GM18951 (cell line): ENCODE results near the gene C1orf105.
"Not testable (repeated sequence)": the region's sequence is repeated elsewhere in the genome, so short reads cannot be mapped to it uniquely, and the experiment has no call there.

ENCODE experiments used
- POLR2A ChIP-seq: IDR thresholded peaks from 4 replicates; pipeline ENCODE4 v1.6.1; 2011; ENCODE audit warnings: mild to moderate bottlenecking; ENCODE audit not compliant: insufficient read length, insufficient read depth; ENCODE audit errors: extremely low read depth
- in situ Hi-C: fragments of 300-500 bp; cut with MboI; formaldehyde crosslinking; loops from one replicate; pipeline ENCODE4 v1.12.0; 2022; ENCODE audit warnings: low sequenced_read_pairs, mixed read lengths, inconsistent platforms; ENCODE audit not compliant: unreplicated experiment

C1orf105 gene

GRCh38 chr1:172420385-172420784 lies at the start of gene C1orf105:
TSS of gene C1orf105 (plus strand) at chr1:172420685. CDS start at chr1:172420886, 201 bp downstream.
- in situ Hi-C loops = loop anchor here (25.0 kb wide), 2 partner anchors 333 to 608 kb away; no protein-coding TSS in a partner anchor
- TF ChIP-seq POLR2A = no peak

- in situ Hi-C loops = not testable (repeated sequence)
Observed at GRCh38 chr1:172371646-172372045, 48.8 kb upstream of the C1orf105 start.

GRCh38 chr1:172373864-172374263 lies 46.6 kb upstream of the C1orf105 start:
- in situ Hi-C loops = no loop called here
- no peak for TF ChIP-seq POLR2A

GRCh38 chr1:172375211-172375631 lies 45.3 kb upstream of the C1orf105 start:
- no peak for TF ChIP-seq POLR2A
- in situ Hi-C loops = no loop called here

GRCh38 chr1:172376431-172376830 lies 44.1 kb upstream of the C1orf105 start:
- in situ Hi-C loops = no loop called here
- no peak for TF ChIP-seq POLR2A

GRCh38 chr1:172377565-172377964 lies 42.9 kb upstream of the C1orf105 start:
- in situ Hi-C loops = no loop called here

GRCh38 chr1:172378109-172378760 lies 42.2 kb upstream of the C1orf105 start:
- no peak for TF ChIP-seq POLR2A
- in situ Hi-C loops = no loop called here

More at GRCh38 chr1:172377565-172377964, 42.9 kb upstream of the C1orf105 start:
- no peak for TF ChIP-seq POLR2A

GRCh38 chr1:172380441-172381244 lies 39.8 kb upstream of the C1orf105 start:
- TF ChIP-seq POLR2A = no peak
- in situ Hi-C loops = no loop called here

- in situ Hi-C loops = no loop called here
- no peak for TF ChIP-seq POLR2A
Observed at GRCh38 chr1:172381946-172382345, 38.5 kb upstream of the C1orf105 start.

- in situ Hi-C loops = no loop called here
- TF ChIP-seq POLR2A = no peak
Observed at GRCh38 chr1:172382406-172382805, 38.1 kb upstream of the C1orf105 start.

- in situ Hi-C loops = no loop called here
- no peak for TF ChIP-seq POLR2A
Observed at GRCh38 chr1:172382990-172383389, 37.5 kb upstream of the C1orf105 start.

GRCh38 chr1:172383536-172383935 lies 36.9 kb upstream of the C1orf105 start:
- TF ChIP-seq POLR2A = no peak
- in situ Hi-C loops = no loop called here

GRCh38 chr1:172384656-172385055 lies 35.8 kb upstream of the C1orf105 start:
- in situ Hi-C loops = no loop called here
- no peak for TF ChIP-seq POLR2A

- in situ Hi-C loops = no loop called here
- no peak for TF ChIP-seq POLR2A
Observed at GRCh38 chr1:172386046-172386445, 34.4 kb upstream of the C1orf105 start.

- TF ChIP-seq POLR2A = no peak
- in situ Hi-C loops = no loop called here
Observed at GRCh38 chr1:172388490-172388889, 32.0 kb upstream of the C1orf105 start.
